Tibial nerve (tissue), 4 donors: Measurements from ENCODE around the gene H19. TPM values are rescaled to one million over a fixed set of nuclear protein-coding genes. Genes with fewer than 3 reads are reported as not detected.

ENCODE experiments used
- DNase-seq, 2 donors: peaks; one replicate each; pipeline ENCODE4 v3.0.0-alpha.2; 2019; ENCODE audit warnings: low spot score in 2 of 2
- H3K27ac ChIP-seq, 4 donors: fragments of 200-600 bp; sonication (generic) in 3 of 4; one replicate each; pipeline ENCODE4 v1.5.1; 2017 to 2019; ENCODE audit warnings: mild to moderate bottlenecking in 1 of 4
- H3K27me3 ChIP-seq, 2 donors: fragments of 200-600 bp; sonication (generic) in 1 of 2; one replicate each; pipeline versions ENCODE4 v1.5.1 to v1.6.0; 2017 to 2019
- H3K36me3 ChIP-seq, 3 donors: fragments of 200-600 bp; sonication (generic); one replicate each; pipeline ENCODE4 v1.5.1; 2018 to 2019
- H3K4me1 ChIP-seq, 4 donors: fragments of 200-600 bp; sonication (generic) in 3 of 4; one replicate each; pipeline ENCODE4 v1.5.1; 2017 to 2019
- H3K4me3 ChIP-seq, 4 donors: fragments of 200-600 bp; sonication (generic) in 3 of 4; one replicate each; pipeline ENCODE4 v1.5.1; 2017 to 2019; ENCODE audit warnings: mild to moderate bottlenecking in 1 of 4, moderate library complexity in 1 of 4
- H3K9me3 ChIP-seq, 4 donors: fragments of 200-600 bp; sonication (generic) in 3 of 4; one replicate each; pipeline ENCODE4 v1.5.1; 2017 to 2019
- EP300 ChIP-seq, 2 donors: sonication (generic); formaldehyde crosslinking; IDR thresholded peaks; one replicate each; pipeline ENCODE4 v1.6.1; 2017; ENCODE audit warnings: antibody characterized with exemption in 2 of 2, mild to moderate bottlenecking in 1 of 2
- POLR2A ChIP-seq, 2 donors: fragments of 450-650 bp; IDR thresholded peaks; one replicate each; pipeline ENCODE4 v1.6.1; 2017; ENCODE audit warnings: antibody characterized with exemption in 2 of 2, mild to moderate bottlenecking in 2 of 2, moderate library complexity in 2 of 2
- WGBS, 2 donors: methylation state at CpG; one replicate each; pipeline ENCODE4 v1.1.5; 2018; 5-methylcytosine and 5-hydroxymethylcytosine counted together
- total RNA-seq, 4 donors: library from RNA; depleted of rRNA; stranded (reverse); fragments of >200 nt; gene quantifications; one replicate each; pipeline ENCODE4 v1.1.0, GENCODE V29; 2016
- TF ChIP-seq, protein P1 (sequence below), 5 experiments: fragments of 200-600 bp in 3 of 5; fragments of 450-650 bp in 2 of 5; sonication (generic) in 3 of 5; IDR thresholded peaks; one replicate each; pipeline ENCODE4 v1.5.1; 2016 to 2019; ENCODE audit warnings: antibody characterized with exemption in 5 of 5, mild to moderate bottlenecking in 3 of 5, moderate library complexity in 2 of 5

Gene H19
- 100 to 1,000 TPM; 355 to 642 (median 407) TPM for total RNA-seq

DNA sequence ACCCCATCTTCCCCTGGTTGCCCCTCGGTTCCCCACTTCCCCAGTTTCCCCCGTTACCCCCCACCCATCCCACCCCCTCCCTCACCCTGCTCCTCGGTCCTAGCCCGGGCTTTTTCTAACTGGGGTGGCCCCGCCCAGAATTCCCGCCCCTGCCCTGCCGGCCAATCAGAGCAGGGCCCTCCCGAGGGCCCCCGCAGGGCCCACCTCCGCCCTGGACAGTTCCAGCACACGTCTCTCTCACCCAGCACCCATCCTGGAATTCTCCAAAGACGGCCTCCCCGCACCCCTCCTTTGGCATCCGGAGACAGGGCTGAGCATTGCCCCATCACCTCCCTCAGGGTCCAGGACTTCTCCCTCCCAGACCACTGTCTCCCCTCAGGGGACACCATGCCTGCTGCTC lies at the start of gene H19:
Gene H19, minus strand, starts transcription at position 88 of the 400 bp plus-strand sequence.
- no peak within 1 kb of the TSS for H3K4me3 ChIP-seq
- no peak within 1 kb of the TSS for H3K27ac ChIP-seq
- no peak for DNase-seq
- H3K4me1 ChIP-seq, result no peaks in the 10 kb centered on the region
- no peaks in the 10 kb centered on the region for H3K27me3 ChIP-seq
- TF ChIP-seq EP300 (IDR thresholded peaks at IDR 0.05) (no peak), POLR2A (IDR thresholded peaks at IDR 0.05) (no peak)
- TF ChIP-seq, protein P1, sequence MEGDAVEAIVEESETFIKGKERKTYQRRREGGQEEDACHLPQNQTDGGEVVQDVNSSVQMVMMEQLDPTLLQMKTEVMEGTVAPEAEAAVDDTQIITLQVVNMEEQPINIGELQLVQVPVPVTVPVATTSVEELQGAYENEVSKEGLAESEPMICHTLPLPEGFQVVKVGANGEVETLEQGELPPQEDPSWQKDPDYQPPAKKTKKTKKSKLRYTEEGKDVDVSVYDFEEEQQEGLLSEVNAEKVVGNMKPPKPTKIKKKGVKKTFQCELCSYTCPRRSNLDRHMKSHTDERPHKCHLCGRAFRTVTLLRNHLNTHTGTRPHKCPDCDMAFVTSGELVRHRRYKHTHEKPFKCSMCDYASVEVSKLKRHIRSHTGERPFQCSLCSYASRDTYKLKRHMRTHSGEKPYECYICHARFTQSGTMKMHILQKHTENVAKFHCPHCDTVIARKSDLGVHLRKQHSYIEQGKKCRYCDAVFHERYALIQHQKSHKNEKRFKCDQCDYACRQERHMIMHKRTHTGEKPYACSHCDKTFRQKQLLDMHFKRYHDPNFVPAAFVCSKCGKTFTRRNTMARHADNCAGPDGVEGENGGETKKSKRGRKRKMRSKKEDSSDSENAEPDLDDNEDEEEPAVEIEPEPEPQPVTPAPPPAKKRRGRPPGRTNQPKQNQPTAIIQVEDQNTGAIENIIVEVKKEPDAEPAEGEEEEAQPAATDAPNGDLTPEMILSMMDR (IDR thresholded peaks at IDR 0.05), result no peak
- no peaks in the 10 kb centered on the region for H3K36me3 ChIP-seq
- no peaks in the 10 kb centered on the region for H3K9me3 ChIP-seq
- WGBS, 2 donors, result no CpG with 5 or more reads among the region's 14 CpGs

DNA sequence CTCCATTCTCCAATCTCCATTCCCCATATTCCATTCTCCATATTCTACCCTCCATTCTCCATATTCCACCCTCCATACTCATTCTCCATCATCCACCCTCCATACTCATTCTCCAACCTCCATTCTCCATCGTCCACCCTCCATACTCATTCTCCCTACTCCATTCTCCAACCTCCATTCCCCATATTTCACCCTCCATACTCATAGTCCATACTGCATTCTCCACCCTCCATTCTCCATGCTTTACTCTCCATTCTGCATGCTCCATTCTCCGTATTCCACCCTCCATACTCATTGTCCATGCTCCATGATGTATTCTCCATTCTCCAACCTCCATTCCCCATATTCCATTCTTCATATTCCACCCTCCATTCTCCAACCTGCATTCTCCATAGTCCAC lies 44.3 kb upstream of the H19 start:
- H3K4me1 ChIP-seq, result no peaks in the 10 kb centered on the region
- TF ChIP-seq, protein P1 (IDR thresholded peaks at IDR 0.05), result no peak
- TF ChIP-seq EP300 (IDR thresholded peaks at IDR 0.05) (no peak), POLR2A (IDR thresholded peaks at IDR 0.05) (no peak)

DNA sequence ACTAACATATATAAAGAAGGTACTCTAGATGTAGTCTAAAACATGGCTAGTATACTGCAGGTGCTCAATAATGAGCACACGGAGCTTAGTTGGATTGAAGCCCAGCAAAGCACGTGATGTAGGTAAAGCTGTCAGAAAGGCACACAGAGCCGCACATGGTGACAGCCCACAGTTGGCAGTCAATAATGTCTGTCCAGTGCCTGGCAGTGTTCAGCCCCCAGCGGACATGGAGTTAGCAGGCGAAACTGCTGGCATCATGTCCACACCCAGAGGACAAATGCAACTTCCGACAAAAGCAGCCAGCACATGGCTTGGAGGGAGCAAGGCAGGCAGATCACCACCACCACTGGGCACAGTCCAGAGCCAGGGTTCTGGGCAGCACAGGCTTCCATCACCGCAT lies 43.5 kb upstream of the H19 start:
- no CpG with 5 or more reads among the region's 7 CpGs for WGBS, 2 donors
- no peaks in the 10 kb centered on the region for H3K4me1 ChIP-seq
- H3K27ac ChIP-seq, result no peak overlapping the region
- DNase-seq, result no peak
- H3K27me3 ChIP-seq, result no peaks in the 10 kb centered on the region
- H3K4me3 ChIP-seq, result no peak overlapping the region
- TF ChIP-seq POLR2A (IDR thresholded peaks at IDR 0.05), result no peak
- no peak for TF ChIP-seq EP300 (IDR thresholded peaks at IDR 0.05)
- TF ChIP-seq, protein P1 (IDR thresholded peaks at IDR 0.05), result no peak
- H3K36me3 ChIP-seq, result no peaks in the 10 kb centered on the region
- H3K9me3 ChIP-seq, result no peaks in the 10 kb centered on the region

More for the DNA sequence above, 44.3 kb upstream of the H19 start:
- Histone ChIP-seq H3K4me3 (no peak overlapping the region), H3K36me3 (no peaks in the 10 kb centered on the region), H3K27me3 (no peaks in the 10 kb centered on the region), H3K9me3 (no peaks in the 10 kb centered on the region), H3K27ac (no peak overlapping the region)
- WGBS, 2 donors, result 75 to 80% methylated on average over 2 of the region's 2 CpGs
- no peak for DNase-seq

DNA sequence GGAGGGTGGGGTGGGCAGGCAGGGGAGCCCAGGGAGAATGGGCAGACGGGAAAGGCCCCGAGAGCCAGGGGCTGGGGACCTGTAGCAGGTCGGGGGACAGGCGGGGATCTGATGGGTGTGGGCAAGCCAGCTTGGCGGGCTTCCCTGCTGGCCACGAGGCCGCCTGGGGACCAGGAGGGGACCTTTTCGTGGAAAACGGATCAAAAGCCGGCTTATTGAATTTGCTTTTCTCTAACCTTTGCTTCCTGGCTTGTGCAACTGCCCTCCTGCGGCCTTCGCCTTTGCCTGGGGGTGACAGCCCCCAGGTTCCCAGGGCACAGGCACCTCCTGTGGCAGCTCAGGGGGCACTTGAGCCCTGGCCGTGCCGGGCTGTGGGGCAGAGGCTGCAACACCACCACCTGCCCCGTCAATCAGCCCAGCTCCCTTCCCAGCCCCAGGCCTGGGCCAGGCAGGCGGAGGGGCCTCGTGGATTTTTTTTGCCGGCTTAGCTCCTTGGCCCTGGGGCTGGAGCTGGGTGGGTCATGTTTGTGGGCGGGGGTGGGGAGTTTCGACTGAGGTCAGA lies 41.6 kb upstream of the H19 start:
- DNase-seq, result no peak
- H3K4me3 ChIP-seq, result no peak overlapping the region
- WGBS, 2 donors, result no CpG with 5 or more reads among the region's 20 CpGs
- H3K9me3 ChIP-seq, result no peaks in the 10 kb centered on the region
- no peaks in the 10 kb centered on the region for H3K4me1 ChIP-seq
- H3K36me3 ChIP-seq, result no peaks in the 10 kb centered on the region
- no peak overlapping the region for H3K27ac ChIP-seq
- TF ChIP-seq, protein P1 (IDR thresholded peaks at IDR 0.05), result no peak
- TF ChIP-seq POLR2A (IDR thresholded peaks at IDR 0.05), result no peak
- TF ChIP-seq EP300 (IDR thresholded peaks at IDR 0.05), result no peak
- no peaks in the 10 kb centered on the region for H3K27me3 ChIP-seq

DNA sequence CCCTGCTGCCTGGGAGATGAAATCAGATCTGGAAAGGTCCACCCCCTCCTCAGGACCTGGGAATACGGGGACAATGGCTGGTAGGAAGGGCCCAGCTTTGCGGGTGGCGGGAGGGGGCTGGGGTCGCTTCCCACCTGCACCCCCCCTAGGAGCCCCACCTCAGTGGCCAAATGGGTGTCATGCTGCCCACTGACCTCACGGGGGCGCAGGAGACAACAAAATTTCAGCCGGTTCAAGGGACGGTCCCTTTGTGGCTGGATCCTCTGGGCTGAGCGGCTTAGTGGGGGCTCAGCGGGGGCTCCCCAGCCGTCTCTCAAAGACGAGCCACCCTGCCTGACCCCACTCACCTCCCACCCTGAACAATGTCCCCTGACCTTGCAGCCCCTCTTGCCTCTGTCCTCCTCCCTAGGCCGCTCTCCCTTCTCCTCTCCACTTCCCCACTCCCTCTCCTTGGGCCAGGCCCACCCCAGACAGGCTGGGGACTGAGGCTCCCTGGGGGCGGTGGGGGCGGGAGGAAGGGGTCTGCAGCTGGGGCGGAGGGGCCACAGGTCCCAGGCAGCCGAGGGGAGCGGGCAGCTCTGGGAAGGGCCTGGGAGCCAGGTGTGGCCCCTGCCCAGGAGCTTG lies 39.3 kb upstream of the H19 start:
- Histone ChIP-seq H3K36me3 (no peaks in the 10 kb centered on the region), H3K27ac (no peak overlapping the region), H3K27me3 (no peaks in the 10 kb centered on the region), H3K9me3 (no peaks in the 10 kb centered on the region), H3K4me1 (no peaks in the 10 kb centered on the region), H3K4me3 (no peak overlapping the region)
- TF ChIP-seq EP300 (IDR thresholded peaks at IDR 0.05) (no peak), POLR2A (IDR thresholded peaks at IDR 0.05) (no peak)
- TF ChIP-seq, protein P1 (IDR thresholded peaks at IDR 0.05), result no peak
- no peak for DNase-seq
- no CpG with 5 or more reads among the region's 18 CpGs for WGBS, 2 donors
